WI38 (cell line): ENCODE data around the gene LRBA.
"Not testable (repeated sequence)": the region's sequence is repeated elsewhere in the genome, so short reads cannot be mapped to it uniquely, and the experiment has no call there.

ENCODE experiments used
- H3K4me3 ChIP-seq: 2 replicates; pipeline ENCODE4 v1.5.1; 2011; ENCODE audit warnings: low read depth, mild to moderate bottlenecking, control low read depth, low read length
- CTCF ChIP-seq: IDR thresholded peaks from 2 replicates; pipeline ENCODE4 v1.5.1; 2012; ENCODE audit warnings: low read depth, mild to moderate bottlenecking, control low read depth, low read length

LRBA gene

DNA sequence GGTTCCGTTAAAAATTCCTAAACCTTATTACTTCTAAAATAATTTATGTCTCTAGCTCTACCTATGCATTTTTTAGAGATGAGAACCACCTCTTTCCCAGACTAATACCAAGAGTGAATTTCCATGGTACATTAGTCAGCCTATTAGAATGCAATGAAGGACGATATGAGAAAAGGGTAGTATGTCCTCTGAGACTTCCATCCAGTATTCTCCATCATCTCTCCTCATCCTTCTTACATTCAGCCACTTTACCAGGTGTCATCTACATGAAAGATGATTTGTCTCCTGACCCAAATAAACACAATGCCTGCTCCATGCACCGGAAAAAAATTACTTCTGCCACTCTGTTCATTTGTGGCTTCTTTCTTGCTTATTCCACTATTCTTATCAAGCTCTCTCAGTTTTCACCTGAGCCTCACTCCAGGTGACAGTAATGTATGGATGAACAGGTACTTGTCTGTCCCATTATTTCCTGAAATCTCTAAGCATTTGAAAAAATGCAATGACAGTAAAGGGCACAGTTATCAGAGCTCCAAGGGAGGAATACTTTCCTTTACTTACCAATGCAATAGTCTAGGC, 335.2 kb downstream of the LRBA start:
- TF ChIP-seq CTCF = no peak
- H3K4me3 ChIP-seq = no peak overlapping the region

DNA sequence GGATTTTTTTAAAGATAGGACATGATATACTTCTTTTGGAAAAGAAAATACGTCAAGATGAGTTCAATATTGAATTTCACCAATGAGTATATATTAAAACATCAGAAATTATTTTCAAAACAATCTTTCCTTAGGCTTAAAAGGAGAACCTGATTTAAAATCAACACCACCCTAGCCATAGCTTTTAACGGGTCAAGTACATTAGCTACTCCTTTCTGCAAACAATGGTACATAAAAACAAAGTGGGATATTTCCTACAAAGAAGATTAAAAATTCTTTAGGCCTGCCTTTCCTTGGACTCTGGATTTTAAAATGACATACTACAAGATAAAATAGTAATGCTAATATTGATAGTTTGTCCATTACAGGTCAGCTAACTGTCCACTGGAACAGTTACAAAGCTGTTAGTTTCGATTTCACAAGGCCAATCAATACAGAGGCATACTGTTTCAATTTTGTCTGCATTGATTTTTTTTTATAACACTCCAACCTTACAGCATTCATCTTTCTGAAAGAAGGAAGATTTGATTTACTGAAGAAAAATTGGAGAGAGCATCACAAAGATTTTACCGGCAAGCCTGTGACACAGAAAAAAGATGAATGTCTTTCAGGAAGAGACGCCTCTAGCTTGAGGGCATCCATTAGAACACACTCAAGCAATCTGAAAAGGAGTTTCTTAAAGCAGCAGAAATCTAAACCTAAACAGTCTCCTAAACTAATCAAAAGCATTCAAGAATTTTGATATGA, 335.9 kb downstream of the LRBA start:
- TF ChIP-seq CTCF = no peak
- H3K4me3 ChIP-seq = no peak overlapping the region

- TF ChIP-seq CTCF = no peak
- H3K4me3 ChIP-seq = no peak overlapping the region
These were observed 341.3 kb downstream of the LRBA start for GRCh38 chr4:150673793-150674192.

DNA sequence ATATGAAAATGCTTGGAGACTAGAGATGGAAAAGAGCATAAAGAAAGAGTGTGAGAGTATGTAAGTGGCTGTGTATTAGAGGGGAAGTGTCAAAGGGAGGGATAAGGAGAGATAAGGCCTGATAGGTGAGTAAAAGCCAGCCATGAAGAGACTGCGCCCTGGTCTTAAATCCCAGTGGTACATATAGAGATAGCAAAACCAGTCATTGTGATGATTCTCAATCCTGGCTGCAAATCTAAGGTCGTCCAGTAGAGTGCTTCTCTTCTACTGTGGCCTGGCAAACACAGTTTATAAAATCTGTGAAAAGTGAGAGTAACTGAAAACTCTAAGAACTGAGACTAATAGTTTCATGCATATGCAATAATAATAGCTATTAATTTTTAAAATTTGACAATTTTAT, 346.3 kb downstream of the LRBA start:
- no peak for TF ChIP-seq CTCF
- H3K4me3 ChIP-seq = no peak overlapping the region

GRCh38 chr4:150664935-150665334, 350.1 kb downstream of the LRBA start:
- no peak for TF ChIP-seq CTCF

DNA sequence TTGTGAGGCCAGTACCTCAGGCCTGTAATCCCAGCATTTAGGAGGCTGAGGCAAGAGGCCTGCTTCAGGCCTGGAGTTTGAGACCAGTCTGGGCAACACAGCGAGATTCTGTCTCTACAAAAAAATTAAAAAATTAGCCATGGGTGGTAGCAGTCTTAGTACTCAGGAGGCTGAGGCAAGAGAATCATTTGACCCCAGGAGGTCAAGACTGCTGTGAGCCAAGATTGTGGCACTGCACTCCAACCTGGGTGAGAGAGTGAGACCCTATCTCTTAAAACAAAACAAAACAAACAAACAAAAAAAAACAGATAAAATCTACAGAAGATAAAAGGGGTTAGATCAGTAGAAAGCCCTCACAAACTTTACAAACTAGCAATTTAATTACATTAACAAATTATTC, 352.4 kb downstream of the LRBA start:
- no peak for TF ChIP-seq CTCF
- H3K4me3 ChIP-seq = no peak overlapping the region

More at GRCh38 chr4:150664935-150665334, 350.1 kb downstream of the LRBA start:
- no peak overlapping the region for H3K4me3 ChIP-seq

GRCh38 chr4:150661551-150661950, 353.5 kb downstream of the LRBA start:
- H3K4me3 ChIP-seq = not testable (repeated sequence)

DNA sequence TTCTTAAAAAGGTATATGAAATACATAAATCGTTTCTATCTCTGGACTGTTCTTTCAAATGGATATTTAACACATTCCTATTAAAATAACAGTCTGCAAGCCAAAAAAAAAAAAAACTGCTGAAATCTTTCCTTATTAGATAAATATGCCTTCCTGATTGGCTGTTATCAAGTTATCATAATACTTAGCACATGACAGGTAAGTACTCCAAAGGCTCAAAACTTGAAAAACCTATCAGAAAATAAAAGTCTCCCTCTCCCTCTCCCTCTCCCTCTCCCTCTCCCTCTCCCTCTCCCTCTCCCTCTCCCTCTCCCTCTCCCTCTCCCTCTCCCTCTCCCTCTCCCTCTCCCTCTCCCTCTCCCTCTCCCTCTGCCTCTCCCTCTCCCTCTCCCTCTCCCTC, 356.8 kb downstream of the LRBA start:
- not testable (repeated sequence) for H3K4me3 ChIP-seq
